ENCODE measurements around the gene CA12.
A peak's percentile ranks its signal among the peaks of the same experiment; 100 is the strongest.

The CA12 gene

GRCh38 chr15:63341898-63342297, 39.7 kb downstream of the CA12 start:
- H3K9me3 ChIP-seq (ENCODE audit: severe bottlenecking): no peaks in the 10 kb centered on the region
- H3K36me3 ChIP-seq (ENCODE audit: low read depth): peaks cover 27% of the 10 kb centered on the region
- H3K27me3 ChIP-seq (ENCODE audit: insufficient read depth, poor library complexity, severe bottlenecking): no peaks in the 10 kb centered on the region
- TF ChIP-seq, protein P1, sequence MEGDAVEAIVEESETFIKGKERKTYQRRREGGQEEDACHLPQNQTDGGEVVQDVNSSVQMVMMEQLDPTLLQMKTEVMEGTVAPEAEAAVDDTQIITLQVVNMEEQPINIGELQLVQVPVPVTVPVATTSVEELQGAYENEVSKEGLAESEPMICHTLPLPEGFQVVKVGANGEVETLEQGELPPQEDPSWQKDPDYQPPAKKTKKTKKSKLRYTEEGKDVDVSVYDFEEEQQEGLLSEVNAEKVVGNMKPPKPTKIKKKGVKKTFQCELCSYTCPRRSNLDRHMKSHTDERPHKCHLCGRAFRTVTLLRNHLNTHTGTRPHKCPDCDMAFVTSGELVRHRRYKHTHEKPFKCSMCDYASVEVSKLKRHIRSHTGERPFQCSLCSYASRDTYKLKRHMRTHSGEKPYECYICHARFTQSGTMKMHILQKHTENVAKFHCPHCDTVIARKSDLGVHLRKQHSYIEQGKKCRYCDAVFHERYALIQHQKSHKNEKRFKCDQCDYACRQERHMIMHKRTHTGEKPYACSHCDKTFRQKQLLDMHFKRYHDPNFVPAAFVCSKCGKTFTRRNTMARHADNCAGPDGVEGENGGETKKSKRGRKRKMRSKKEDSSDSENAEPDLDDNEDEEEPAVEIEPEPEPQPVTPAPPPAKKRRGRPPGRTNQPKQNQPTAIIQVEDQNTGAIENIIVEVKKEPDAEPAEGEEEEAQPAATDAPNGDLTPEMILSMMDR (IDR thresholded peaks at IDR 0.05; ENCODE audit: poor library complexity, severe bottlenecking): no peak
- DNase-seq (ENCODE audit: low spot score) (no peak), ATAC-seq (ENCODE audit: low read depth) (no peak)
- no peak overlapping the region for H3K27ac ChIP-seq (ENCODE audit: poor library complexity, severe bottlenecking)
- H3K4me3 ChIP-seq (ENCODE audit: severe bottlenecking): no peak overlapping the region
- H3K4me1 ChIP-seq (ENCODE audit: insufficient read depth, poor library complexity, severe bottlenecking): peaks cover 36% of the 10 kb centered on the region

- H3K27ac ChIP-seq (ENCODE audit: poor library complexity, severe bottlenecking): no peak overlapping the region
- TF ChIP-seq, protein P1 (IDR thresholded peaks at IDR 0.05; ENCODE audit: poor library complexity, severe bottlenecking): no peak
- peaks cover 28% of the 10 kb centered on the region for H3K36me3 ChIP-seq (ENCODE audit: low read depth)
- peak; percentile 35; the same call in 2 of the 3 replicates for ATAC-seq (ENCODE audit: low read depth)
- H3K9me3 ChIP-seq (ENCODE audit: severe bottlenecking): no peaks in the 10 kb centered on the region
- no peak for DNase-seq (ENCODE audit: low spot score)
- H3K27me3 ChIP-seq (ENCODE audit: insufficient read depth, poor library complexity, severe bottlenecking): no peaks in the 10 kb centered on the region
- H3K4me3 ChIP-seq (ENCODE audit: severe bottlenecking): no peak overlapping the region
- H3K4me1 ChIP-seq (ENCODE audit: insufficient read depth, poor library complexity, severe bottlenecking): peaks cover 33% of the 10 kb centered on the region
Measured at GRCh38 chr15:63340878-63341277, 40.8 kb downstream of the CA12 start.

DNA sequence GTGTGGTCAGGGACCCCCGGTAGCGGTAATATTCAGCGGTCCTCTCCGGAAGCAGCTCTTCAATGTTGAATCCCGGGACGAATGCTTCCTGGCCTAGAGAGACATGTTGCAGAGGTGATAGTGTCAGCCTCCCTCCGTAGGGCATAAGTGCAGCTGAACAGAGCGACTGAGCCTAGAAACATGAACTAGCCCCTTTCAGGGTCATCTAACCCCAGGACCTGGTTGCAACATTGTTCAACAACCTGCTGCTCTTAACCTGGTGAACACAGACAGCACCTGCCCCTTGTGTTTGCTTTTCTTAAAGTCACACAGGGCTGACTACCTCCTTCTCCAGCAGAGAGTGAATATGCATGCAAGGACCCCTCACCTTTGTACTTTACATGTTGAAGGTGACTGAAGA, 41.3 kb downstream of the CA12 start:
- Histone ChIP-seq H3K27ac (ENCODE audit: poor library complexity, severe bottlenecking) (no peak overlapping the region), H3K4me3 (ENCODE audit: severe bottlenecking) (no peak overlapping the region), H3K27me3 (ENCODE audit: insufficient read depth, poor library complexity, severe bottlenecking) (no peaks in the 10 kb centered on the region), H3K9me3 (ENCODE audit: severe bottlenecking) (no peaks in the 10 kb centered on the region), H3K4me1 (ENCODE audit: insufficient read depth, poor library complexity, severe bottlenecking) (peaks cover 33% of the 10 kb centered on the region), H3K36me3 (ENCODE audit: low read depth) (peaks cover 26% of the 10 kb centered on the region)
- DNase-seq (ENCODE audit: low spot score) (no peak), ATAC-seq (ENCODE audit: low read depth) (no peak)
- TF ChIP-seq, protein P1 (IDR thresholded peaks at IDR 0.05; ENCODE audit: poor library complexity, severe bottlenecking): no peak

GRCh38 chr15:63339836-63340235, 41.8 kb downstream of the CA12 start:
- peaks cover 29% of the 10 kb centered on the region for H3K4me1 ChIP-seq (ENCODE audit: insufficient read depth, poor library complexity, severe bottlenecking)
- ATAC-seq (ENCODE audit: low read depth): no peak
- H3K27ac ChIP-seq (ENCODE audit: poor library complexity, severe bottlenecking): no peak overlapping the region
- no peak for DNase-seq (ENCODE audit: low spot score)
- peaks cover 26% of the 10 kb centered on the region for H3K36me3 ChIP-seq (ENCODE audit: low read depth)
- H3K27me3 ChIP-seq (ENCODE audit: insufficient read depth, poor library complexity, severe bottlenecking): no peaks in the 10 kb centered on the region
- H3K4me3 ChIP-seq (ENCODE audit: severe bottlenecking): no peak overlapping the region
- TF ChIP-seq, protein P1 (IDR thresholded peaks at IDR 0.05; ENCODE audit: poor library complexity, severe bottlenecking): no peak
- H3K9me3 ChIP-seq (ENCODE audit: severe bottlenecking): no peaks in the 10 kb centered on the region

GRCh38 chr15:63339006-63339766, 42.5 kb downstream of the CA12 start:
- Histone ChIP-seq H3K27ac (ENCODE audit: poor library complexity, severe bottlenecking) (no peak overlapping the region), H3K9me3 (ENCODE audit: severe bottlenecking) (no peaks in the 10 kb centered on the region), H3K4me3 (ENCODE audit: severe bottlenecking) (no peak overlapping the region), H3K36me3 (ENCODE audit: low read depth) (peaks cover 26% of the 10 kb centered on the region), H3K27me3 (ENCODE audit: insufficient read depth, poor library complexity, severe bottlenecking) (no peaks in the 10 kb centered on the region), H3K4me1 (ENCODE audit: insufficient read depth, poor library complexity, severe bottlenecking) (peaks cover 25% of the 10 kb centered on the region)
- ATAC-seq (ENCODE audit: low read depth): peak; percentile 66
- TF ChIP-seq, protein P1 (IDR thresholded peaks at IDR 0.05; ENCODE audit: poor library complexity, severe bottlenecking): no peak
- DNase-seq (ENCODE audit: low spot score): no peak
